MCF 10A (cell line): ENCODE data around the gene HRH2. TPM values are rescaled to one million over a fixed set of nuclear protein-coding genes. Genes with fewer than 3 reads are reported as not detected.

ENCODE experiments used
- BruUV-seq: library from RNA; stranded (reverse); fragments of 400-500 nt; replicated peaks from 2 replicates; lab custom pipeline; 2021; lab: Mats Ljungman, UMichigan
- CTCF ChIA-PET: fragments of 300-600 bp; sonication (Branson Sonifier 250); formaldehyde crosslinking; extraction: SDS; loops from one replicate; lab custom pipeline; 2021; ENCODE audit warnings: antibody characterized with exemption, inconsistent platforms; lab: Yijun Ruan, JAX
- POLR2A ChIA-PET: fragments of 300-600, 350-650 bp; sonication (Branson Sonifier 250); formaldehyde crosslinking; extraction: SDS; loops from one replicate; lab custom pipeline; 2020; ENCODE audit warnings: antibody characterized with exemption, inconsistent platforms; lab: Yijun Ruan, JAX
- DNase-seq: peaks from one replicate; pipeline ENCODE4 v3.0.0-alpha.2; 2018; ENCODE audit not compliant: unreplicated experiment
- H3K27ac Mint-ChIP-seq: one replicate; pipeline ENCODE4 v1.8.0; 2022; ENCODE audit warnings: mild to moderate bottlenecking, low read depth, mixed read lengths; ENCODE audit not compliant: unreplicated experiment
- H3K27me3 Mint-ChIP-seq: one replicate; pipeline ENCODE4 v1.8.0; 2022; ENCODE audit warnings: mixed read lengths; ENCODE audit not compliant: insufficient read depth, unreplicated experiment
- H3K36me3 Mint-ChIP-seq: one replicate; pipeline ENCODE4 v1.8.0; 2022; ENCODE audit warnings: mild to moderate bottlenecking, moderate library complexity, mixed read lengths; ENCODE audit not compliant: insufficient read depth, unreplicated experiment
- H3K4me1 Mint-ChIP-seq: one replicate; pipeline ENCODE4 v1.8.0; 2022; ENCODE audit warnings: mixed read lengths; ENCODE audit not compliant: insufficient read depth, unreplicated experiment
- H3K4me3 Mint-ChIP-seq: one replicate; pipeline ENCODE4 v1.8.0; 2022; ENCODE audit warnings: mild to moderate bottlenecking, moderate library complexity, mixed read lengths; ENCODE audit not compliant: unreplicated experiment
- H3K9me3 Mint-ChIP-seq: one replicate; pipeline ENCODE4 v1.8.0; 2022; ENCODE audit warnings: mixed read lengths; ENCODE audit not compliant: unreplicated experiment
- intact Hi-C: fragments of 100-400 bp; cut with micrococcal nuclease; formaldehyde crosslinking; loops from 2 replicates; pipeline ENCODE4 v1.14.1; 2022
- total RNA-seq: library from RNA; stranded (reverse); gene quantifications from 2 replicates; pipeline ENCODE4 v1.2.3, GENCODE V29; 2022
- TF ChIP-seq, protein P1 (sequence below): fragments of 200-600 bp; IDR thresholded peaks from one replicate; pipeline ENCODE4 v1.8.0; 2022; ENCODE audit warnings: antibody characterized with exemption, mild to moderate bottlenecking; ENCODE audit not compliant: unreplicated experiment

HRH2 gene
- total RNA-seq, 1 experiment from 2014 or later = not detected

DNA sequence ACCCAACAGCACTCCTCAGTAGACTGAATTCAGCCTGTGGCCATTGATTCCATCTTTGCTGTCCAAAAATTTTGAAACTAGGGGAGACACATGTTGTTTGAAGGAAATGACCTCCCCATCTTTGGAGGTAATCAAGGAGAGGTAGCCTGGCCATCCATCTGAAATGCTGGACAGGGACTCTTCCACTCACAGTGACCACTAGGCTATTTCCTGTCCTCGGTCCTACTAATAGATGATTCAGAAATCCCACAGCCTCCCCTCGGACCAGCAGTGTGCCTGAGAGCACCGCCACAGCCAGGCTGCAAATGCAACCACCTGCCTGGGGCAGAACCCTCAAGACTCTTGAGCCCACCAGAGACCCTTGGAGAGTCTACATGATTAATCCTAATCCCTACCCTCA is 12.5 kb downstream of the HRH2 start:
- TF ChIP-seq, protein P1, sequence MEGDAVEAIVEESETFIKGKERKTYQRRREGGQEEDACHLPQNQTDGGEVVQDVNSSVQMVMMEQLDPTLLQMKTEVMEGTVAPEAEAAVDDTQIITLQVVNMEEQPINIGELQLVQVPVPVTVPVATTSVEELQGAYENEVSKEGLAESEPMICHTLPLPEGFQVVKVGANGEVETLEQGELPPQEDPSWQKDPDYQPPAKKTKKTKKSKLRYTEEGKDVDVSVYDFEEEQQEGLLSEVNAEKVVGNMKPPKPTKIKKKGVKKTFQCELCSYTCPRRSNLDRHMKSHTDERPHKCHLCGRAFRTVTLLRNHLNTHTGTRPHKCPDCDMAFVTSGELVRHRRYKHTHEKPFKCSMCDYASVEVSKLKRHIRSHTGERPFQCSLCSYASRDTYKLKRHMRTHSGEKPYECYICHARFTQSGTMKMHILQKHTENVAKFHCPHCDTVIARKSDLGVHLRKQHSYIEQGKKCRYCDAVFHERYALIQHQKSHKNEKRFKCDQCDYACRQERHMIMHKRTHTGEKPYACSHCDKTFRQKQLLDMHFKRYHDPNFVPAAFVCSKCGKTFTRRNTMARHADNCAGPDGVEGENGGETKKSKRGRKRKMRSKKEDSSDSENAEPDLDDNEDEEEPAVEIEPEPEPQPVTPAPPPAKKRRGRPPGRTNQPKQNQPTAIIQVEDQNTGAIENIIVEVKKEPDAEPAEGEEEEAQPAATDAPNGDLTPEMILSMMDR = no peak
- Mint-ChIP-seq H3K4me1 (no peaks in the 10 kb centered on the region), H3K27me3 (peaks cover 48% of the 10 kb centered on the region), H3K36me3 (no peaks in the 10 kb centered on the region), H3K27ac (no peak overlapping the region), H3K4me3 (no peak overlapping the region), H3K9me3 (no peaks in the 10 kb centered on the region)
- DNase-seq = no peak
- CTCF ChIA-PET = no interaction called here
- intact Hi-C loops = no loop called here
- POLR2A ChIA-PET = no interaction called here
- no TSS peak for BruUV-seq

DNA sequence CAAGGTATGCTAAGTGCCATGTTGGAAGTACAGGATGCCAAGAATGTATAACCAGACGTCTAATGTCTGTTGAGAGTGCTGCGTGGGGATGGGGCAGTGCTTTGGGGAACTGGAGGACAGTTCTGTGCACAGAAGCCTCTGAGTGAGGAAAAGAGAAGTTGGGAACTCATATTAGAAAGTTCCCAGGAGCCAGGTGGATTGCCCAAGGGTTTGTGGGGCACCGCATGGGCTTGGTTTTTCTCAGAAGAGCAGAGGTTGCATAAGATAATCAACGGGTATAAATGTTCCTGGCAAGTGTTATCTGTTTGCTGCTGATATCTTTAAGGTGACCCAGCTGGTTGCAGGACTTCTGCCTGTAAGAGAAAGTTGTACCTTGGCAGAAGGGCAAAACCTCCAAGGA is 13.1 kb downstream of the HRH2 start:
- CTCF ChIA-PET = interaction anchor here (1.0 to 2.2 kb wide), 2 partner anchors 60 to 137 kb away, joined by 3 to 7 read pairs; no protein-coding TSS in a partner anchor
- BruUV-seq = no TSS peak
- no peak for DNase-seq

DNA sequence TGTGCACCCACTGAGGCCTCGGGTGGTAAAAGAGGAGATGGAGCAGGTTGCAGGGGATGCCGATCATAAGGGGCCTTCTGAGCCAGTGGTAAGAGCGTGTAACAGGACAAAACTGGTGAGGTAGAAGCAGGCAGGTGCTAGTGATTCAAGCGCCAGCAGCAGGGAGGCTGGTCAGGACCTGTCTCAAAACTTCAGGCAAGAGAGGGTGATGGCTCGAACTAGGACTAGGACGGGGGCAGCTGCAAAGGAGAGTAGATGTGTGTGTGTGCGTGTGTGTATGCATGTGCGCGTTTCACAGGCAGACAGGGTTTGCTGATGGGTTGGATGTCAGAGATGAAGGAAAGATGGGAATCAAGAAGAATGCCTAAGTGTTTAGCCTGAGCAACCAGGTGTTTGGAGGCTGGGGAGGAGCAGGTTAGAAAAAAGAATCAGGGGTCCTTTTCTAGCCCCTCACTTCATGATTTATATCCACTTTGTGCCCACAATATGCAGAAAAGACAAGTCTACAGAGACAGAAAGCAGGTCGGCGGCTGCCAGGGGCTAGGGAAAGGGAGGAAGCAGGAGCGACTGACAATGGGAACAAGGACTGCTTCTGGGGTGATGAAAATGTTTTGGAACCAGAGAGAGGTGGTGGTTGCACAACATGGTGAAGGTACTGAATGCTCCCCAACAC is 15.2 kb downstream of the HRH2 start:
- no TSS peak for BruUV-seq
- TF ChIP-seq, protein P1 = no peak
- CTCF ChIA-PET = interaction anchor here (0.6 to 2.2 kb wide), 2 partner anchors 139 to 306 kb away, joined by 3 to 7 read pairs; no protein-coding TSS in a partner anchor
- Mint-ChIP-seq H3K4me1 (no peaks in the 10 kb centered on the region), H3K27ac (no peak overlapping the region), H3K9me3 (no peaks in the 10 kb centered on the region), H3K36me3 (peaks cover 5% of the 10 kb centered on the region), H3K4me3 (no peak overlapping the region), H3K27me3 (peaks cover 54% of the 10 kb centered on the region)
- intact Hi-C loops = no loop called here
- DNase-seq = peak; percentile 14
- POLR2A ChIA-PET = no interaction called here

More for the DNA sequence above, 13.1 kb downstream of the HRH2 start:
- H3K27me3 Mint-ChIP-seq = peaks cover 51% of the 10 kb centered on the region
- no peak overlapping the region for H3K27ac Mint-ChIP-seq
- no peaks in the 10 kb centered on the region for H3K4me1 Mint-ChIP-seq
- intact Hi-C loops = no loop called here
- no peaks in the 10 kb centered on the region for H3K9me3 Mint-ChIP-seq
- TF ChIP-seq, protein P1 = no peak
- H3K4me3 Mint-ChIP-seq = no peak overlapping the region
- H3K36me3 Mint-ChIP-seq = peaks cover 4% of the 10 kb centered on the region
- POLR2A ChIA-PET = no interaction called here

DNA sequence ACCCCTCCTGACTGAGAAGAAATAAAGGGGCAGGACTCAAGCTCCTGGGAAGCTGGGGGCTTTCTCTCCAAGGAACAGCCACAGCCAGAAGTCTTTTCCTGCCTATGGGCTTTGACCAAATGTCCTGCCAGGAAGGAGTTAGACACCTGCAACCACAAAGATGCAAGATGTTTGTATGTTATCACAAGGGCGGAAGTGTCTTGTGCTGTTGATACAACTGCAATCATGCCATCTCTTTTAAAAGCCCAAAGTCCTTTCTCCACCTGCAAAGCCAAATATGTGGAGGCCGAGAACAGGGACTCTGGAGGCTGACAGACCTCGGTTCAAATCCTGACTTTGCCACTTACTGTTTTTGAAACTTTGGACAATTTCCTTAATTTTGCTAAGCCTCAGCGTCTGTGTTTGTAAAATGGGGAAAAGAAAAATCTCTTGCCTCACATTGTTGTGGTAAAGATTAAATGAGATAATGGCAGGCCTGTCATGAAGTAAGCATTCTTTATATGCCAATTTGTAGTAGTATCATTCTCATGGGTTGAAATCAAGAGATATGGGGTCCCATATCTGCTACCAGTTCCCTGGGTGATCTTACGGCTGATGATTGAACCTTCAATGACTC is 17.0 kb downstream of the HRH2 start:
- H3K27me3 Mint-ChIP-seq = peaks cover 70% of the 10 kb centered on the region
- intact Hi-C loops = no loop called here
- peaks cover 5% of the 10 kb centered on the region for H3K36me3 Mint-ChIP-seq
- no peaks in the 10 kb centered on the region for H3K4me1 Mint-ChIP-seq
- ChIA-PET CTCF (interaction anchor here (0.6 to 0.9 kb wide), 2 partner anchors 31 to 141 kb away, joined by 4 to 5 read pairs; no protein-coding TSS in a partner anchor), POLR2A (no interaction called here)
- DNase-seq = no peak
- TF ChIP-seq, protein P1 = no peak
- BruUV-seq = no TSS peak
- H3K27ac Mint-ChIP-seq = no peak overlapping the region
- no peaks in the 10 kb centered on the region for H3K9me3 Mint-ChIP-seq
- H3K4me3 Mint-ChIP-seq = no peak overlapping the region
